Loucy (cell line): ENCODE data around the gene MBD3L2B.

Source experiments
- H2AFZ ChIP-seq: fragments of 200-600 bp; sonication (generic); 2 replicates; pipeline ENCODE4 v1.6.0; 2016; ENCODE audit warnings: antibody characterized with exemption, mild to moderate bottlenecking, low read length, moderate library complexity
- H3F3A ChIP-seq: fragments of 200-600 bp; 2 replicates; pipeline ENCODE4 v1.6.0; 2016; ENCODE audit warnings: antibody characterized with exemption, low read depth, mild to moderate bottlenecking
- H3K27me3 ChIP-seq: fragments of 200-600 bp; sonication (generic); 2 replicates; pipeline ENCODE4 v1.6.1; 2014; ENCODE audit warnings: low read length, mild to moderate bottlenecking; ENCODE audit not compliant: insufficient read depth, poor library complexity, severe bottlenecking
- H3K36me3 ChIP-seq: fragments of 200-600 bp; sonication (generic); 2 replicates; pipeline ENCODE4 v1.6.1; 2016; ENCODE audit warnings: low read length; ENCODE audit not compliant: insufficient read depth
- H3K4me1 ChIP-seq: fragments of 200-600 bp; sonication (generic); 2 replicates; pipeline ENCODE4 v1.5.1; 2014; ENCODE audit warnings: low read length, mild to moderate bottlenecking; ENCODE audit not compliant: insufficient read depth, poor library complexity, severe bottlenecking
- H3K4me2 ChIP-seq: fragments of 200-600 bp; sonication (generic); 2 replicates; pipeline ENCODE4 v1.6.0; 2014; ENCODE audit warnings: antibody characterized with exemption, low read length, low read depth, mild to moderate bottlenecking; ENCODE audit not compliant: poor library complexity, severe bottlenecking
- H3K4me3 ChIP-seq: fragments of 200-600 bp; sonication (generic); 2 replicates; pipeline ENCODE4 v1.5.1; 2014; ENCODE audit warnings: low read length, mild to moderate bottlenecking, mixed read lengths; ENCODE audit not compliant: poor library complexity, severe bottlenecking
- H3K79me2 ChIP-seq: fragments of 200-600 bp; sonication (generic); 2 replicates; pipeline ENCODE4 v1.6.1; 2014; ENCODE audit warnings: low read length; ENCODE audit not compliant: insufficient read depth
- H3K9ac ChIP-seq: fragments of 200-600 bp; sonication (generic); 2 replicates; pipeline ENCODE4 v1.6.0; 2014; ENCODE audit warnings: mild to moderate bottlenecking, low read depth, low read length, moderate library complexity; ENCODE audit not compliant: poor library complexity, severe bottlenecking
- H3K9me2 ChIP-seq: fragments of 200-600 bp; sonication (generic); replicated peaks from 2 replicates; pipeline ENCODE4 v1.6.1; 2016; ENCODE audit warnings: low read depth, low read length, mixed read lengths
- H3K9me3 ChIP-seq: fragments of 200-600 bp; sonication (generic); 2 replicates; pipeline ENCODE4 v1.6.1; 2014; ENCODE audit warnings: mild to moderate bottlenecking, antibody characterized with exemption, low read length, low read depth; ENCODE audit not compliant: insufficient read depth
- H4K20me1 ChIP-seq: fragments of 200-600 bp; sonication (generic); 2 replicates; pipeline ENCODE4 v1.6.0; 2014; ENCODE audit warnings: antibody characterized with exemption, low read length, mild to moderate bottlenecking; ENCODE audit not compliant: insufficient read depth, poor library complexity, severe bottlenecking
- CTCF ChIP-seq: fragments of 200-600 bp; sonication (generic); conservative IDR thresholded peaks from 2 replicates; pipeline ENCODE4 v1.5.1; 2014; ENCODE audit warnings: mild to moderate bottlenecking, antibody characterized with exemption, low read length
- EZH2phosphoT487 ChIP-seq: fragments of 200-600 bp; IDR thresholded peaks from 2 replicates; pipeline ENCODE4 v1.6.1; 2018; ENCODE audit warnings: antibody characterized with exemption, mild to moderate bottlenecking, moderate library complexity, borderline replicate concordance

The MBD3L2B gene

GRCh38 chr19:7018828-7019227 is 2.4 kb downstream of the MBD3L2B start:
- Histone ChIP-seq H4K20me1 (no peaks in the 10 kb centered on the region), H3K4me1 (no peaks in the 10 kb centered on the region), H3K9me3 (no peaks in the 10 kb centered on the region), H3F3A (no peaks in the 10 kb centered on the region), H3K4me3 (no peak overlapping the region), H3K79me2 (no peaks in the 10 kb centered on the region), H3K4me2 (no peak overlapping the region), H2AFZ (no peak overlapping the region), H3K9ac (no peak overlapping the region), H3K36me3 (no peaks in the 10 kb centered on the region), H3K9me2 (no peaks in the 10 kb centered on the region), H3K27me3 (no peaks in the 10 kb centered on the region)
- TF ChIP-seq EZH2phosphoT487 (no peak), CTCF (no peak)

- TF ChIP-seq EZH2phosphoT487 (no peak), CTCF (no peak)
- H2AFZ ChIP-seq = no peak overlapping the region
- H3K79me2 ChIP-seq = no peaks in the 10 kb centered on the region
Observed at GRCh38 chr19:7013678-7014077, 7.6 kb downstream of the MBD3L2B start.

GRCh38 chr19:7010722-7011593 is 10.3 kb downstream of the MBD3L2B start:
- H3K9ac ChIP-seq = no peak overlapping the region
- H3K79me2 ChIP-seq = no peaks in the 10 kb centered on the region
- H2AFZ ChIP-seq = no peak overlapping the region
- H3K4me1 ChIP-seq = no peaks in the 10 kb centered on the region
- no peaks in the 10 kb centered on the region for H3K9me3 ChIP-seq
- H3K36me3 ChIP-seq = no peaks in the 10 kb centered on the region
- no peaks in the 10 kb centered on the region for H4K20me1 ChIP-seq
- no peak overlapping the region for H3K4me2 ChIP-seq
- no peaks in the 10 kb centered on the region for H3F3A ChIP-seq
- H3K4me3 ChIP-seq = no peak overlapping the region
- TF ChIP-seq CTCF (no peak), EZH2phosphoT487 (no peak)
- H3K27me3 ChIP-seq = no peaks in the 10 kb centered on the region
- H3K9me2 ChIP-seq = no peaks in the 10 kb centered on the region

More at GRCh38 chr19:7013678-7014077, 7.6 kb downstream of the MBD3L2B start:
- Histone ChIP-seq H3K27me3 (no peaks in the 10 kb centered on the region), H3K4me1 (no peaks in the 10 kb centered on the region), H3K9me2 (no peaks in the 10 kb centered on the region), H3K36me3 (no peaks in the 10 kb centered on the region), H4K20me1 (no peaks in the 10 kb centered on the region), H3K4me3 (no peak overlapping the region), H3F3A (no peaks in the 10 kb centered on the region), H3K4me2 (no peak overlapping the region), H3K9ac (no peak overlapping the region), H3K9me3 (no peaks in the 10 kb centered on the region)
